ENCODE measurements around the gene ILRUN.
"Not testable (repeated sequence)": the region's sequence is repeated elsewhere in the genome, so short reads cannot be mapped to it uniquely, and the experiment has no call there.

ILRUN gene

DNA sequence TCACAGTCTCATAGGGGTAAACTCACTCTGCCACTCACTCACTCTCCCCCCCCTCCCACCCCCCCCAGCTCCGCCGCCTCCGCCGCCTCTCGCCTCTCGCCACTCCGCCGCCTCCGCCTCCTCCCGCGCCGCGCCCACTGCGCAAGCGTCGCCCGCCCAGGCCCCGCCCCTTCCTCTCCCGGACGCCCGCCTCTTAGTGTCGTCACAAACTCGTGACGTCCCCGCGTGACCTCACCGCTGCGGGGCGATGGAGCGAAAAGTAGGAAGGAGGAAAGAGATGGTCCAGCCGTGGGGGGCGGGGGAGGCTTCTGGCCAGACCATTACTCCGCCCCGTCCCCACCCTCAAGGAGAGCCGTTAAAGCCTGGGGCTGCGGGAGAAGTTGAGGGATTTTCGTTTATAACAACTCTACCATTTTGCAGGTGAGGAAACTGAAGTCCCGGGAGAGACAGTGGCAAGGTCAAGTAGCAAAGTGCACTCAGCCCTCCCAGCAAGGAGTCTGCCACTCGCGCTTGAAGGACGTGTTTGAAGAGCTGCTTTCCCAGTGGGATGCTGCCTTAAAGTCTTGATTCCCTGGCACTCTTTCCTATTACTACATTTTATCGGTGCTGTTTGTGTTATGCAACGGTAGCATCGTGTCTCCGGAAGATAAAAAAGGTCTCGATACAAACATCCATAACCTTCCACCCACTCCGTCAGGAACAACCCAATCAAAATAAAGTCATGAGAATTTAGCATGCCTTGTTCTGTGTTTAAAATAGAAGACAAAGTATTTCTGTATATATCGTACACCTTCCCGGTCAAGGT lies at the start of gene ILRUN:
Gene ILRUN (minus strand): TSS at position 29 of the 805 bp plus-strand sequence. CDS start 164 bp downstream, outside the sequence.
- in situ Hi-C loops (cut with MboI; ENCODE audit: low sequenced_read_pairs) = no loop called here

DNA sequence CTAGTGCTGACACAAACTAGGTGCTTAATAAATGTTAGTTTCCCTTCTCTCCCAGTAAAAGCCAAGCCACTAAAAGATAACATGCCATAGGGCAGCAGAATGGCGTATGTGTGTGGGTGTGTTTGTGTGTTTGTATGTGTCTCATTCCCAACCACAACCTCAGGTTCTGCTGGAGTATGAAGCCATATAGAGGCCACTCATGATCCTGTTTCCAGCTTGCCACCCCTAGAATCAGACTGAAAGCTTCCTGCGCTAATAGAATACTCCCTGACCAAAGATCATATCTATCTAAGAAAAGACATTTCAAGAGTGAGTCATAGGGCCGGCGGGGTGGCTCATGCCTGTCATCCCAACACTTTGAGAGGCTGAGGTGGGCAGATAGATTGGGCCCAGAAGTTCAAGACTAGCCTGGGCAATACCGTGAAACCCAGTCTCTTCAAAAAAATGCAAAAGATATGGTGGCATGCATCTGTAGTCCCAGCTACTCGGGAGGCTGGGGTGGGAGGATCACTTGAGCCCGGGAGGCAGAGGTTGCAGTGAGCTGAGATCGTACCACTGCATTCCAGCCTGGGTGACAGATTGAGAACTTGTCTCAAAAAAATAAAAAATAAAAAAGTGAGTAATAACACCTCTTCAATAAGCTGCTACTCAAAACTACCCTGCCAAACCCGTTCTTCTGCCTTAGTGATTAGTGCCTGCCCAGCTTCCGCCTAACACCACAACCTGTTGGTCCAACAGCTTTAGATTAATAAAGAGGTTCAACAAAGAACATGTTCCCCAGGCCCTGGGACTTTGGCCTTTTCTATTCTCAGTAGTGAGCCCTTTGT lies 48.9 kb upstream of the ILRUN start:
- in situ Hi-C loops (cut with MboI; ENCODE audit: low sequenced_read_pairs) = no loop called here

DNA sequence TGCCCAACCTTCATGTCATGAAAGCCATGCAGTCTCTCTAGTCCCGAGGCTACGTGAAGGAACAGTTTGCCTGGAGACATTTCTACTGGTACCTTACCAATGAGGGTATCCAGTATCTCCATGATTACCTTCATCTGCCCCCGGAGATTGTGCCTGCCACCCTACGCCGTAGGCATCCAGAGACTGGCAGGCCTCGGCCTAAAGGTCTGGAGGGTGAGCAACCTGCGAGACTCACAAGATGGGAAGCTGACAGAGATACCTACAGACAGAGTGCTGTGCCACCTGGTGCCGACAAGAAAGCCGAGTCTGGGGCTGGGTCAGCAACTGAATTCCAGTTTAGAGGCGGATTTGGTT lies 47.7 kb upstream of the ILRUN start:
- in situ Hi-C loops (cut with MboI; ENCODE audit: low sequenced_read_pairs) = not testable (repeated sequence)

DNA sequence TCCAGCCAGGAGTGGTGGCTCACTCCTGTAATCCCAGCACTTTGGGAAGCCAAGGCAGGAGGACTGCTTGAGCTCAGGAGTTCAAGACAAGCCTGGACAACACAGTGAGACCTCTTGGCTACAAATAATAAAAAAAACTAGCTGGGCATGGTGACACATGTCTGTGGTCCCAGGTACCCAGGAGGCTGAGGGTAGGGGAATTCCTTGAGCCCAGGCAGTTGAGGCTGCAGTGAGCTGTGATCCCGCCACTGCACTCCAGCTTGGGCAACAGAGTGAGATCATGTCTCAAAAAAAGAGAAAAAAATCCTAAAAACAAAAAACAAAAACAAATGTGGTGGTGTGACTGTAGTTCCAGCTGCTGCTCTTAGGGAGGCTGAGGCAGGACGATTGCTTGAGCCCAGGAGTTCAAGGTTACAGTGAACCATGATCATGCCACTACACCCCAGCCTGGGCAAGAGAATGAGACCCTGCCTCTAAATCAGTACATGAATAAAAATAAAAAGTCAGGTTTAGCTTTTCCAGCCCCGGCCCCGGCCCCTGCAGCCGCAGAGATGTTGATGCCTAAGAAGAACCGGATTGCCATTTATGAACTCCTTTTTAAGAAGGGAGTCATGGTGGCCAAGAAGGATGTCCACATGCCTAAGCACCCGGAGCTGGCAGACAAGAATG lies 47.2 kb upstream of the ILRUN start:
- in situ Hi-C loops (cut with MboI; ENCODE audit: low sequenced_read_pairs) = no loop called here

DNA sequence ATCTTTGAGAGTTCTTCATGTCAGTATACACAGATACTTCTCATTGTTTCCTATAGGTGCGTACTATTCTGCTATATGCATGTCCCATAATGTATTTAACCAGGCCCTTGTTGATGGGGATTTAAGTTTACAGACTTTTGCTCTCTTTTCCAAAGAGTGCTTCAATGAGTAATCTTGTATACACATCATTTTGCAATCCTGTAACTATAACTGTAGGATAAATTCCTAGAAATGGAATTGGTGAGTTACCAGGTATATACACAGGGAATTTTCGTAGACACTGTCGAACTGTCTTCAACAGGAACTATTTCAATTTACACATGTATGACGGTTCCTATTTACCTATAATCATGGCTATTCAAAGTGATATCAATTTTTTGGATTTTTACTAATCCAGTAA lies 45.5 kb upstream of the ILRUN start:
- in situ Hi-C loops (cut with MboI; ENCODE audit: low sequenced_read_pairs) = no loop called here

DNA sequence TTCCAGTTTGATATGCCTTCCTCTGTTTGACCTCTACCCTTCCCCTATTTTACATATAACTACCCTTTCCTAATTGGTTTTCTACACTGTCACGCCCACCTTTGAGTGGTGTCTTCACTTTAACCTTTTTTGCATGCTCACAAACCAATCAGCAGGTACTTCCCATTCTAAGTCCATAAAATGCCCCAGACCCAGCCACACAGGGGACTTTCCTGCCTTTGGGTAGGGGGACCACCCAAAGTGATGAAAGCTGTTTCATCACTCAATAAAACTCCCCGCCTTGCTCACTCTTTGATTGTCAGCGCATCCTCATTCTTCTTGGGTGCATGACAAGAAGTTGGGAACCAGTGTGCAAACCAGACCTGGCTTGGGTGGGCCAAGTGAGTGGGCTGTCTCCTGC lies 40.3 kb upstream of the ILRUN start:
- in situ Hi-C loops (cut with MboI; ENCODE audit: low sequenced_read_pairs) = no loop called here

DNA sequence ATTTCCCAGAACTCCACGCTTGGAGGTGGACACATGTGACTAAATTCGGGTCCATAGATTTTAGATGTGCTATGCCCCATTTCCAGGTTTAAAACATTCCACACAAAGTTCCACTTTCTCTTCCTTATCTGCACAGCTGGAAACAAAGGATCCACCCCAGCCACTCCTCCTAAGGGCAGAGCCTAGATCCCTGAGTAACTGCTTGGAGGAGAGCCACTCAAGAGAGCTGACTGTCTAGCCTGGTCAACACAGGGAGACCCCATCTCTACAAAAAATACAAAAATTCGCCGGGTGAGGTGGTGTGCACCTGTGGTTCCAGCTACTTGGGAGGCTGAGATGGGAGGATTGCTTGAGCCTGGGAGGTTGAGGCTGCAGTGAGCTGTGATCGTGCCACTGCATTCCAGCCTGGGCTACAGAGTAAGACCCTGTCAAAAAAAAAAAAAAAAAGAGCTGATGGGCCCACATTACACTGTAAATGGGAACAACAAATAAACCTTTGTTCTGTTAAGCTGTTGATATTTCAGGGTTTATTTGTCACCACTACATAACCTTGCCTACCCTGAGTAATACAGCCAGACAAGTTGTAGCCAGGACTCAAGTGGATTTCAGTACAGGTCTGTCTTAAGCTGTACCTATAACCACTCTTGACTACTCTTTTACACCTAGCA lies 35.0 kb upstream of the ILRUN start:
- in situ Hi-C loops (cut with MboI; ENCODE audit: low sequenced_read_pairs) = no loop called here

DNA sequence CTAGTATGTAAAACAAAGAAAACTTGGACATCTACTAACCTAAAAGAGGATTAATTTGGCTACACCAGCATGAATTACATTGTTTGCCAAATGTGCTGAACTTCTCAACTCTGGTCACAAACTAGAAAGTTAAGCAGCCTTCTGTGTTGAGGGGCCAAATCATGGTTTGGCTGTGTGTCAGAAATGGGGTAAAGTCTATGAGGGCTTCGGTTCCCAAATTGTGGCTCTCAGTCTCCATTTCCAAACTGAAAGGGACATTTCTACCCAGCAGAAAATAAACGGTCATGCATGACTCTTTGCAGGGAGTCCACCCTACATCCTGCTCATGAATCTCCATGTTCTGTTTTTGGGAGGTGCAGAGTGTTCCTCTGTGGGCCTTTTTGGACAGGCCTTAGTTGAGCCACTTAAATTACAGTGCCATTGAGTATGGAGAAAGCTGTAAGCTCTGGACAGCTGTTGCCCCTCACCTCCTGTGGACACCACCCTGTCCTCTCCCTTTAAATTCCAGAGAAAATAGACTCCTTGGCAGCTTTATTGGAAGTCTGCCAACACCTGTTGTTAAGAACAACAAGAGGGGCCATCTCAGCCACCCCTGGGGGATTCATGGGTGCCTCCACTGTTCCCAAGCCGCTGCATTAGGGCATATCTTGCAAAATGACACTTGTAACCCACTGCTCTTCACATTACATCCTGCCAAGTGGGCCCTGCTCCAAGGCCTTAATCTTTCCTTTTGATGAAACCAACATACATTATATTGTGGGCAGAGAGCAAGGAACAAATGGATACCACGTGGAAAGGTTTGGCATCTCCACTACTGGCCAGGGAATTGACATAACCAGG lies 33.3 kb upstream of the ILRUN start:
- in situ Hi-C loops (cut with MboI; ENCODE audit: low sequenced_read_pairs) = no loop called here

DNA sequence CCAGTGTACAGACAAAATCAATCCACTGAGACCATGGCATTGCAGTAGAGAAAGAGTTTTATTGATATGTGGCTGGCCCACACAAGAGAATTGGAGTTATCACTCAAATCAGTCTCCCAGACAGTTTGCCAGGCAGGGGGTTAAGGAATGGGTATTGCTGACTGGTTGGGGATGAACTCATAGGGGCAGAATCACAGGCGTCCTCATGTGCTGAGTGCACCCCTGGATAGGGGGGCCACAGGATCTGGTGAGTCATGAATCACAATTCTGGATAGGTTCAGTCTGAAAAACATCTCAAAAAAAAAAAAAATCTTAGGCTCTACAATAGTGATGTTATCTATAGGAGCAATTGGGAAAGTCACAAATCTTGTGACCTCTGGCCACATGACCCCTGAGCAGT lies 29.5 kb upstream of the ILRUN start:
- in situ Hi-C loops (cut with MboI; ENCODE audit: low sequenced_read_pairs) = no loop called here

DNA sequence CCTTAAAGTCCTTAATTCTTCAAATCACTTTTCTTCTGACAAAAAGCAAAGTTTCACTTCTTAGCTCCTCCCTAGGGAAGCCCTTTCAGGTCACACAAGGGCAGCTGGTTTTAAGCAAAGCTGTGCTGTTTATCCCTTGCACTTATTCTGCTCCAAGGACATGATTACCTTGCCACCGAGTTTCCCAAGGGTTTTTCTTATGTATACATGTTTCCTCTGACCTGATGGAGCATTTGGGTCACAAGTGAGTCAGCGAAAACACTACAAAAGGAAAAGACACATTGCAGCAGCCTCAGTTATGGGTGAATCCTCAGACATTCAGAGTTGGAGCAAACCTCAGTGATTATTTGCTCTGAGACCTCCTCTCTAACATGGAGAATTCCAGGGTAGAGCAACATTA lies 26.6 kb upstream of the ILRUN start:
- in situ Hi-C loops (cut with MboI; ENCODE audit: low sequenced_read_pairs) = no loop called here

DNA sequence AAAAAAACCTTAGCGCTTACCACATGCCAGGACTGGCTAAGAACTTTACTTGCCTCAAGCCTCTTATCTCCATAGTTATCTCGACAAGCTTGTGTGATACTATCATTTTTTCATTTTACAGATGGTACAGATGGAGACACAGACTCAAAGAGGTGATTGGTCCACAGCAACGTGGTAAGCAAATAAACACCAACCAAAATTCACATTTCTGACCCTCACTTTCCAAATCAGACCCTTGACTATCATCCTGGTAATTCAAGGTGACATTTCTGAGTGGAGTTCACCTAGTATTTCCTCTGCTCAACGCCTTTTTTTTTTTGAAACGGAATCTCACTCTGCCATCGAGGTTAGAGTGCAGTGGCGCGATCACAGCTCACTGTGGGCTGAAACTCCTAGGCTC lies 25.9 kb upstream of the ILRUN start:
- in situ Hi-C loops (cut with MboI; ENCODE audit: low sequenced_read_pairs) = no loop called here

DNA sequence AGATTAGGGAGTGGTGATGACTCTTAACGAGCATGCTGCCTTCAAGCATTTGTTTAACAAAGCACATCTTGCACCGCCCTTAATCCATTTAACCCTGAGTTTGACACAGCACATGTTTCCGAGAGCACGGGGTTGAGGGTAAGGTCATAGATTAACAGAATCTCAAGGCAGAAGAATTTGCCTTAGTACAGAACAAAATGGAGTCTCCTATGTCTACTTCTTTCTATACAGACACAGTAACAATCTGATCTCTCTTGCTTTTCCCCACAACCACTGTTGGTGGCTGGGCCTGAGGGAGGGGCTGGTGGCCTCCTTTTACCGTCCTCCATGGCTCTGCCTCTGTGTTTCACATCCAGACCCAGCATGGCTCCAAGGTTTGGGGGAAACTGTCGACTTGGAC lies 23.6 kb upstream of the ILRUN start:
- in situ Hi-C loops (cut with MboI; ENCODE audit: low sequenced_read_pairs) = not testable (repeated sequence)

DNA sequence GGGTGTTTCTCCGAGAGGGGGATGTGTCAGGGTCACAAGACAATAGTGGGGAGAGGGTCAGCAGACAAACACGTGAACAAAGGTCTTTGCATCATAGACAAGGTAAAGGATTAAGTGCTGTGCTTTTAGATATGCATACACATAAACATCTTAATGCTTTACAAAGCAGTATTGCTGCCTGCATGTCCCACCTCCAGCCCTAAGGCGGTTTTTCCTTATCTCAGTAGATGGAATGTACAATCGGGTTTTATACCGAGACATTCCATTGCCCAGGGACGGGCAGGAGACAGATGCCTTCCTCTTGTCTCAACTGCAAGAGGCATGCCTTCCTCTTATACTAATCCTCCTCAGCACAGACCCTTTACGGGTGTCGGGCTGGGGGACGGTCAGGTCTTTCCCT lies 23.1 kb upstream of the ILRUN start:
- in situ Hi-C loops (cut with MboI; ENCODE audit: low sequenced_read_pairs) = not testable (repeated sequence)

DNA sequence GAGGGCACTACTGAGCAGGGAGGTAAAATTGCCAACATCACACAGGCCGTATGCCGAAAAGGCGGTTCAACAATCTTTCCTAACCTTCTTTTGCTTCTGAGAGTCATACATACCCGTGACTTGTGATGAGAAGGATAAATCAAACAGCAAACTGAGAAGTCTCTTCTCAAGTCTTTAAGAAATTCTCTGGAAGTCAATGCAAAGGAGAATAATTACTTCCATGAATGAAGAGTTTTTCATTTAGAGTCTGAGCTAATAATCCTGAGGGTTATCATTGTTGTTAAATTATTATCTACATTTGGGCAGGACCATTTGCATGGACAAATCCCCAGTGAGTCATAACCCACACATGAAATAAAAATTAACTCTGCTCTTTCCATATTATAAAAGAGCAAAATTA lies 22.4 kb upstream of the ILRUN start:
- in situ Hi-C loops (cut with MboI; ENCODE audit: low sequenced_read_pairs) = no loop called here

DNA sequence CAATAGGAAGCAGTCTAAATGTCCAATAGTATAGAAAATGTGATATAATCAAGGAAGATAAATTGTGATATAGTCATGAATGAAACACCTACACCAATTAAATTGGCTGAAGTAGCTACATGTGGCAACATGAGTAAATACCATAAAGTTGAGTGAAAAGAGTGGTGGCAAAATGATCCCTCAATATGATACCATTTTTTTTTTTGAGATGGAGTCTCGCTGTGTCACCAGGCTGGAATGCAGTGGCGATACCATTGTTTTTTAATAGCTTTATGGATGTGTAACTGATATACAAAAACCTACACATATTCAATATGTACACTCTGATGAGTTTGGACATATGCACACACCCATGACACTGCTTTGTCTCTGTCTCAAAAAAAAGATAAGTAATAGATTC lies 20.9 kb upstream of the ILRUN start:
- in situ Hi-C loops (cut with MboI; ENCODE audit: low sequenced_read_pairs) = no loop called here

DNA sequence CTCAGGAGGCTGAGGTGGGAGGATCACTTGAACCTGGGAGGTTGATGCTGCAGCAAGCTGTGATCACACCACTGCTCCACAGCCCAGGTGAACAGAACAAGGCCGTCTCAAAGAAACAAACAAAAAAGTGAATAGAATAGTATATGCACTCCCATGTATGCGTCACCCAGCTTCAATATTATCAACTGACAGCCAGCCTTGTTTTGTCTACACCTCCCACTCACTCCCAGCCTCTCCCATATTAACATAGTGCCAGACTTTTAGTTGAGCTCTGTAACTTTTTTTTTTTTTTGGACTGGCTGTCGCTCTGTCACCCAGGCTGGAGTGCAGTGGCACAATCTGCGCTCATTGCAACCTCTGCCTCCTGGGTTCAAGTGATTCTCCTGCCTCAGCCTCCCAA lies 18.1 kb upstream of the ILRUN start:
- in situ Hi-C loops (cut with MboI; ENCODE audit: low sequenced_read_pairs) = no loop called here

DNA sequence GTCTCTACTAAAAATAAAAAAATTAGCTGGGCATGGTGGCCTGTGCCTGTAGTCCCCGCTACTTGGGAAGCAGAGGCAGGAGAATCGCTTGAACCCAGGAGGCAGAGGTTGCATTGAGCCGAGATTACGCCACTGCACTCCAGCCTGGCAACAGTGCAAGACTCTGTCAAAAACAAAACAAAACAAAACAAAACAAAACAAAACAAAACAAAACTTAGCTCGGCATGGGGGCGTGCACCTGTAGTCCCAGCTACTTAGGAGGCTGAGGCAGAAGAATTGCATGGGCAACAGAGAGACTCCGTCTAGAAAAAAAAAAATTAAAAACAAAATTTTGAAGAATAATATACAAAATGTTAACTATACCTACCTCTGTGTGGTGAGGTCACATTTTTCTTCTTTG lies 16.3 kb upstream of the ILRUN start:
- in situ Hi-C loops (cut with MboI; ENCODE audit: low sequenced_read_pairs) = not testable (repeated sequence)

DNA sequence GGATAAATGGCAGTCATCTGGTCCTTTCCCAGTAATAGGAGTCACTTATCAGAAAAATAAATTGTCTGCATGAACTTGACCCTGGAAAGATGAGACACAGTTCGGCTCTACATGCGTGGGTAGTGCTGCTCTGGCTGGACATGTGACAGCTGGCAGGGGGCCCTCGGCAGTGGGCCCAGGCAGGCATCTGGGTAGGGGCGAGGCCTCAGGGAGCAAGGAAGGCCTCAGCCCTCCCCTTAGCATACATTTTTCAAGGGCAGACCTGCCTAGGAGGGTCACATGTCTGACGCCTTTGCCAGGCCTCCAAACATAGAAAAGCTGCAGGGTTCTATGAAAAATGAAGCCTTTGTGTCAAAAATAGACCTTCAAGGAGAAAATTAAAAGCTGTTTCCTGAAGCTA lies 12.8 kb upstream of the ILRUN start:
- in situ Hi-C loops (cut with MboI; ENCODE audit: low sequenced_read_pairs) = no loop called here

DNA sequence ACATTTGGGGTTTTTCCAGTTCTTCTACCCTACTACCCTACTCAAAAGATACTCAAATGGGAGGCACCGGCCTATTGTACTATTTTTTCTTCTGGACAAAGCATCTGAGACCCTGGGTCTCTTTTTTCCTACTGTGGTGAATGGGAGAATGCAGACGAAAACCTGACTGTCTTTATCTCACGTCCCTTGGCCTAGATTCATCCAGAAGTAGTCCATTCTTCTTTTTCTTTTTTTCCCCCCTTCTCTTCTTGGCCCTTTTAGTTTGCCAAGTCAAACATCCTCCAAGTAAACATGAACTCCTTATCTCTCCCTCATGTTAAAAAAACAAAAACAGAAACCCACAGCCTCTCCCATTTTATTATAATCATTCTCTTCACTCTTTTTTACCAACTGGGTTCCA lies 8.7 kb upstream of the ILRUN start:
- in situ Hi-C loops (cut with MboI; ENCODE audit: low sequenced_read_pairs) = no loop called here

DNA sequence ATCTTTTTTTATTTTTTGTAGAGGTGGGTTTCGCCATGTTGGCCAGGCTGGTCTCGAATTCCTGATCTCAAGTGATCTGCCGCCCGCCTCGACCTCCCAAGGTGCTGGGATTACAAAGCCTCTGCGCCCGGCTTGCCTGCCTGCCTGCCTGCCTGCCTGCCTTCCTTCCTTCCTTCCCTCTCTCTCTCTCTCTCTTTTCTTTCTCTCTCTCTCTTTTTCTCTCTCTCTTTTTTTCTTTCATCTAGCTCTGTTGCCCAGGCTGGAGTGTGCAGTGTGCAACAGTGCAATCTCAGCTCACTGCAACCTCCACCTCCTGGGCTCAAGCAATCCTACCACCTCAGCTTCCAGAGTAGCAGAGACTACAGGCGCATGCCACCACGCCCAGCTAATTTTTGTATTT lies 4.6 kb upstream of the ILRUN start:
- in situ Hi-C loops (cut with MboI; ENCODE audit: low sequenced_read_pairs) = no loop called here

Measured in hTERT RPE-1 (cell line).